ENCODE measurements around the gene MEX3D.

- TF ChIP-seq CTCF (IDR thresholded peaks at IDR 0.05), result no peak
- TF ChIP-seq POLR2A (IDR thresholded peaks at IDR 0.05), result no peak
Measured at GRCh38 chr19:1507763-1508506, 60.2 kb downstream of the MEX3D start.
